Colonic mucosa (tissue), 4 donors: ENCODE measurements around the gene GRP. TPM values are rescaled to one million over a fixed set of nuclear protein-coding genes. Genes with fewer than 3 reads are reported as not detected.
"Not testable (repeated sequence)": the region's sequence is repeated elsewhere in the genome, so short reads cannot be mapped to it uniquely, and the experiment has no call there.

Experiments
- DNase-seq: peaks from one replicate; pipeline ENCODE4 v3.0.0-alpha.2; 2020
- H3K27ac ChIP-seq: fragments of 200-600 bp; one replicate; pipeline ENCODE4 v1.8.0; 2021
- H3K27me3 ChIP-seq: fragments of 200-600 bp; one replicate; pipeline ENCODE4 v1.8.0; 2021
- H3K36me3 ChIP-seq: fragments of 200-600 bp; one replicate; pipeline ENCODE4 v1.8.0; 2021
- H3K4me1 ChIP-seq: fragments of 200-600 bp; one replicate; pipeline ENCODE4 v1.8.0; 2021; ENCODE audit warnings: mild to moderate bottlenecking
- H3K4me3 ChIP-seq: fragments of 200-600 bp; one replicate; pipeline ENCODE4 v1.8.0; 2021
- H3K9ac ChIP-seq, 2 donors: one replicate each; pipeline ENCODE4 v1.7.0; 2013; ENCODE audit warnings: control low read depth in 2 of 2, low read depth in 2 of 2, low read length in 2 of 2
- H3K9me3 ChIP-seq: fragments of 200-600 bp; one replicate; pipeline ENCODE4 v1.8.0; 2021
- intact Hi-C: fragments of 100-400 bp; cut with DNase I; formaldehyde crosslinking; loops from one replicate; pipeline ENCODE4 v1.14.1; 2022
- total RNA-seq, 2 donors: library from RNA; stranded (reverse); fragmentation: NEBNext Ultra II Directional in 1 of 2; extraction: Animal tissue kit (Norgen Biotek cat#: 25700) in 1 of 2; gene quantifications; one replicate each; pipeline ENCODE4 v1.2.1, GENCODE V29; 2021
- TF ChIP-seq, protein P1 (sequence below): fragments of 200-600 bp; IDR thresholded peaks from one replicate; pipeline ENCODE4 v1.8.0; 2022; ENCODE audit warnings: antibody characterized with exemption, mild to moderate bottlenecking
- donor health status: healthy.
- donor health status: DM: no; HTN: no; CAD: no.
- donor health status: DM: no; HTN: no; CAD: no.

The GRP gene
- total RNA-seq, 2 donors from 2014 or later, result not detected

DNA sequence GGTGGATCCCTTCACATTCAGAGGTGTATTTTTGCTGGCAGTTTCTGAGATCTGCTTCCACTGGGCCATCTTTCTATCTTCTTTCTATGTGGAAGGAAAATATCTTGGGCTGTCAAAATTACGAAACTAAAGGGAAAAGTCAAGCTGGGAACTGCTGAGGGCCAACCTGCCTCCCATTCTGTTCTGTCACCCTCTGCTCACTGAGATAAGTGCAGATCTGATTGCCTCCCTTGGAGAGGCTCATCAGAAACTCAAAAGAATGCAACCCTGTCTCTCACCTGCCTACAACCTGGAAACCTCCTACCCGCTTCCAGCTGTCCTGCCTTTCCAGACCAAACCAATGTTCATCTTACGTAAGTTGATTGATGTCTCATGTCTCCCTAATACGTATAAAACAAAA lies 26.8 kb downstream of the GRP start:
- TF ChIP-seq, protein P1, sequence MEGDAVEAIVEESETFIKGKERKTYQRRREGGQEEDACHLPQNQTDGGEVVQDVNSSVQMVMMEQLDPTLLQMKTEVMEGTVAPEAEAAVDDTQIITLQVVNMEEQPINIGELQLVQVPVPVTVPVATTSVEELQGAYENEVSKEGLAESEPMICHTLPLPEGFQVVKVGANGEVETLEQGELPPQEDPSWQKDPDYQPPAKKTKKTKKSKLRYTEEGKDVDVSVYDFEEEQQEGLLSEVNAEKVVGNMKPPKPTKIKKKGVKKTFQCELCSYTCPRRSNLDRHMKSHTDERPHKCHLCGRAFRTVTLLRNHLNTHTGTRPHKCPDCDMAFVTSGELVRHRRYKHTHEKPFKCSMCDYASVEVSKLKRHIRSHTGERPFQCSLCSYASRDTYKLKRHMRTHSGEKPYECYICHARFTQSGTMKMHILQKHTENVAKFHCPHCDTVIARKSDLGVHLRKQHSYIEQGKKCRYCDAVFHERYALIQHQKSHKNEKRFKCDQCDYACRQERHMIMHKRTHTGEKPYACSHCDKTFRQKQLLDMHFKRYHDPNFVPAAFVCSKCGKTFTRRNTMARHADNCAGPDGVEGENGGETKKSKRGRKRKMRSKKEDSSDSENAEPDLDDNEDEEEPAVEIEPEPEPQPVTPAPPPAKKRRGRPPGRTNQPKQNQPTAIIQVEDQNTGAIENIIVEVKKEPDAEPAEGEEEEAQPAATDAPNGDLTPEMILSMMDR, result no peak
- H3K27me3 ChIP-seq, result no peaks in the 10 kb centered on the region
- H3K27ac ChIP-seq, result no peak overlapping the region
- H3K4me3 ChIP-seq, result no peak overlapping the region
- no peak for DNase-seq
- H3K9me3 ChIP-seq, result no peaks in the 10 kb centered on the region
- intact Hi-C loops, result no loop called here
- H3K4me1 ChIP-seq, result no peaks in the 10 kb centered on the region
- no peaks in the 10 kb centered on the region for H3K36me3 ChIP-seq
- H3K9ac ChIP-seq, result no peak overlapping the region

DNA sequence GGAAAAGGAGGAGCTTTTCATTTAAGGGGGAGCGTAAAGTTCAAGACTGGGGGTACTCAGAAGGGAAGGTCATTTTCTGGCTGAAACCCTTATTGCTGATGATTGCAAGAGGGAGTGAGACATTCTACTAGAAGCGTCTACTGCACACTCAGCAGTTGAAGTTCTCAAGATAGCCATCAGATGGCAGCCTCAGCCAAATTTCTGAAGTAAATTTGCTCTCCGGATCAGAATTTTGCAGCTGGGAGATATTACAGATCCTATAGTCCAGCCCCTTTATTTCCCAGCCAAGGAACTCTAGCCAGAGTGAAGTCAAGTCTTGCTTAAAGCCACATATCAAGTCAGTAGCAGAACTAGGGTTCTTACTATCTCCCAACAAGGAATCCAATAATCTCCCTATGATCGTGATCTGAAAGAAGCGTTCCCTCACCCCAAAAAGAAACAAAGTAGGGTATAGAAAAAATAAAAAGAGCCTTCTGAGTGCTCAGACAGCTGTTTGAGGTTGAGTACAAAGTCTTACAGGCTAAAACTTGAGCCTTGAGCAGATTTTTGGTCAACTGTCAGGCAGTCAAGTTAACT lies 29.3 kb downstream of the GRP start:
- no peak overlapping the region for H3K27ac ChIP-seq
- H3K4me3 ChIP-seq, result no peak overlapping the region
- no peak overlapping the region for H3K9ac ChIP-seq
- no peaks in the 10 kb centered on the region for H3K4me1 ChIP-seq
- intact Hi-C loops, result loop anchor here (2.0 kb wide), 1 partner anchor 154 kb away; no protein-coding TSS in a partner anchor
- no peaks in the 10 kb centered on the region for H3K36me3 ChIP-seq
- no peaks in the 10 kb centered on the region for H3K27me3 ChIP-seq
- H3K9me3 ChIP-seq, result no peaks in the 10 kb centered on the region
- TF ChIP-seq, protein P1, result peak; percentile 58
- peak; percentile 28 for DNase-seq

DNA sequence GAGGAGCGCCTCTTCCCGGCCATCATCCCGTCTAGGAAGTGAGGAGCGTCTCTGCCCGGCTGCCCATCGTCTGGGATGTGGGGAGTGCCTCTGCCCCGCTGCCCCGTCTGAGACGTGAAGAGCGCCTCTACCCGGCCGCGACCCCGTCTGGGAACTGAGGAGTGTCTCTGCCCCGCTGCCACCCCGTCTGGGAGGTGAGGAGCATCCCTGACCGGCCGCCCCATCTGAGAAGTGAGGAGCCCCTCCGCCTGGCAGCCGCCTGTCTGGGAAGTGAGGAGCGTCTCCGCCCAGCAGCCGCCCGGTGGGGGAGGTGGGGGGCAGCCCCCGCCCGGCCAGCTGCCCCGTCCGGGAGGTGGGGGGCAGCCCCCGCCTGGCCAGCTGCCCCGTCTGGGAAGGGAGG lies 35.5 kb downstream of the GRP start:
- H3K9ac ChIP-seq, H3K36me3 ChIP-seq, H3K27ac ChIP-seq, H3K4me1 ChIP-seq, H3K4me3 ChIP-seq, H3K9me3 ChIP-seq, DNase-seq, H3K27me3 ChIP-seq, intact Hi-C loops: not testable (repeated sequence)

DNA sequence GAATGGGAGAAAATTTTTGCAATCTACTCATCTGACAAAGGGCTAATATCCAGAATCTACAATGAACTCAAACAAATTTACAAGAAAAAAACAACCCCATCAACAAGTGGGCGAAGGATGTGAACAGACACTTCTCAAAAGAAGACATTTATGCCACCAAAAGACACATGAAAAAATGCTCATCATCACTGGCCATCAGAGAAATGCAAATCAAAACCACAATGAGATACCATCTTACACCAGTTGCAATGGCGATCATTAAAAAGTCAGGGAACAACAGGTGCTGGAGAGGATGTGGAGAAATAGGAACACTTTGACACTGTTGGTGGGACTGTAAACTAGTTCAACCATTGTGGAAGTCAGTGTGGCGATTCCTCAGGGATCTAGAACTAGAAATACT lies 41.9 kb downstream of the GRP start:
- H3K9me3 ChIP-seq, H3K27ac ChIP-seq, H3K4me1 ChIP-seq, intact Hi-C loops, H3K4me3 ChIP-seq, DNase-seq, H3K9ac ChIP-seq, H3K36me3 ChIP-seq: not testable (repeated sequence)
- peaks cover 38% of the 10 kb centered on the region for H3K27me3 ChIP-seq

DNA sequence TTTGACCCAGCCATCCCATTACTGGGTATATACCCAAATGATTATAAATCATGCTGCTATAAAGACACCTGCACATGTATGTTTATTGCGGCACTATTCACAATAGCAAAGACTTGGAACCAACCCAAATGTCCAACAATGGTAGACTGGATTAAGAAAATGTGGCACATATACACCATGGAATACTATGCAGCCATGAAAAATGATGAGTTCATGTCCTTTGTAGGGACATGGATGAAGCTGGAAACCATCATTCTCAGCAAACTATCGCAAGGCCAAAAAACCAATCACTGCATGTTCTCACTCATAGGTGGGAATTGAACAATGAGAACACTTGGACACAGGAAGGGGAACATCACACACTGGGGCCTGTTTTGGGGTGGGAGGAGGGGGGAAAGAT lies 42.3 kb downstream of the GRP start:
- intact Hi-C loops, result not testable (repeated sequence)

DNA sequence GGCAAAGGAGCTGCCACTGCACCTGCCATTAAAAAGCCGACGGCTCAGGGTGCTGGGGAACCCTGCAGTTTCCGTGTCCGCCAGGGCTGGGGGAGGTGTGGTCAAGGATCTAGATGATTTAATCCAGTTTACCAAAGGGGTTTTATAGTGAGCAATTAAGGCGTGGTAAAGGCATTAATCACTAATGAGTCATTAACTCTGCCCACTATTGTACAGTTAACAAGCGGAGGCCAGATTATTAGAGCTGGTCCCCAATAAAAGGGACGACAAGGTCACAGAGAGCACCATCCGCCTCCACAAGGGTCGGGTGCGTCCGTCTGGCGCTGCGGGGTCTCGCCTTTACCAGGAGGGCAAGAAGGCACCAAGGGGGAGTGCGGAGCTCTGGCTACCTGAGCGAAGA lies 43.7 kb downstream of the GRP start:
- Histone ChIP-seq H3K36me3 (no peaks in the 10 kb centered on the region), H3K9me3 (no peaks in the 10 kb centered on the region), H3K4me1 (no peaks in the 10 kb centered on the region), H3K27ac (no peak overlapping the region), H3K27me3 (peaks cover 56% of the 10 kb centered on the region), H3K4me3 (no peak overlapping the region), H3K9ac (no peak overlapping the region)
- TF ChIP-seq, protein P1, result no peak
- DNase-seq, result no peak
- intact Hi-C loops, result no loop called here

More for the DNA sequence above, 42.3 kb downstream of the GRP start:
- H3K9ac ChIP-seq, H3K36me3 ChIP-seq, H3K4me3 ChIP-seq, H3K9me3 ChIP-seq, H3K4me1 ChIP-seq, H3K27ac ChIP-seq, DNase-seq: not testable (repeated sequence)
- peaks cover 42% of the 10 kb centered on the region for H3K27me3 ChIP-seq

DNA sequence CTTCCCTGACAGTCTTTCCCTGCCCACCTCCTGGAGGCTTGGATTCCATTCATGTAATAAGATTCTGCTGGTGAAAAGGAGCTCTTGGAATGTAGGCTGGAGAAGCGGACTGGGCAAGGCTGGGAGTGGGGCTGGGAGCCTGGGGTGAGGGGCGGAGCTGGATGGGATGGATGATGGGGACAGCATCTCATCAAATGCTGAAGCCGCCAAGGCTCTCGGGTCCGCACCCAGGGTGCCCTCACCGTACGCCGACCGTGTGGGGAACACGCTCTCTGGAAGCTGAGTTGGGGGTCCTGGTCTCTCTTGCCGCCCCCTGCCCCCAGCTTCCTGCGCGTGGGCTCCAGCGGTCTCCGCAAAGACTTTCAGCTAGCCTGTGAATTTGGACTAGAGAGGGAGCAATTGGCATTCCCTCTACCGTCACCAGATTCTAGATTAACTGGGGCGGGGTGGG lies 44.2 kb downstream of the GRP start:
- Histone ChIP-seq H3K36me3 (no peaks in the 10 kb centered on the region), H3K4me3 (no peak overlapping the region), H3K27me3 (peaks cover 60% of the 10 kb centered on the region), H3K9ac (no peak overlapping the region), H3K4me1 (no peaks in the 10 kb centered on the region), H3K9me3 (no peaks in the 10 kb centered on the region), H3K27ac (no peak overlapping the region)
- no peak for DNase-seq
- TF ChIP-seq, protein P1, result no peak
- intact Hi-C loops, result no loop called here
